H9 (cell line): Measurements from ENCODE around the gene SLC2A4. TPM values are rescaled to one million over a fixed set of nuclear protein-coding genes. Genes with fewer than 3 reads are reported as not detected.

Experiments used
- DNase-seq: peaks from one replicate; pipeline ENCODE4 v3.0.0-alpha.2; 2017
- H2AFZ ChIP-seq: one replicate; pipeline ENCODE4 v1.6.1; 2013; ENCODE audit warnings: mild to moderate bottlenecking, low read length, control low read depth, moderate library complexity
- H2AK5ac ChIP-seq: 2 replicates; pipeline ENCODE4 v1.6.1; 2013; ENCODE audit warnings: low read length, control low read depth, mixed read lengths; ENCODE audit not compliant: insufficient read length
- H2BK120ac ChIP-seq: one replicate; pipeline ENCODE4 v1.6.1; 2013; ENCODE audit warnings: low read depth, mild to moderate bottlenecking, low read length, control low read depth, inconsistent platforms; ENCODE audit not compliant: poor library complexity, severe bottlenecking
- H2BK12ac ChIP-seq: 2 replicates; pipeline ENCODE4 v1.6.1; 2013; ENCODE audit warnings: low read length, control low read depth, mixed read lengths, low read depth; ENCODE audit not compliant: insufficient read length
- H2BK15ac ChIP-seq: 2 replicates; pipeline ENCODE4 v1.6.1; 2013; ENCODE audit warnings: low read depth, low read length, control low read depth
- H2BK20ac ChIP-seq: one replicate; pipeline ENCODE4 v1.6.1; 2013; ENCODE audit warnings: low read depth, mild to moderate bottlenecking, low read length, control low read depth, inconsistent platforms; ENCODE audit not compliant: poor library complexity, severe bottlenecking
- H2BK5ac ChIP-seq: 2 replicates; pipeline ENCODE4 v1.6.1; 2013; ENCODE audit warnings: low read length, control low read depth, mixed read lengths; ENCODE audit not compliant: insufficient read length
- H3K14ac ChIP-seq: 2 replicates; pipeline ENCODE4 v1.6.1; 2013; ENCODE audit warnings: low read length, control low read depth; ENCODE audit not compliant: insufficient read depth
- H3K18ac ChIP-seq: 2 replicates; pipeline ENCODE4 v1.6.1; 2013; ENCODE audit warnings: low read depth, mild to moderate bottlenecking, mixed read lengths, low read length, control low read depth; ENCODE audit not compliant: insufficient read length
- H3K23ac ChIP-seq: 2 replicates; pipeline ENCODE4 v1.6.1; 2013; ENCODE audit warnings: low read length, control low read depth, mixed read lengths, low read depth; ENCODE audit not compliant: insufficient read length
- H3K23me2 ChIP-seq: 2 replicates; pipeline ENCODE4 v1.6.1; 2013; ENCODE audit warnings: low read depth, mild to moderate bottlenecking, mixed read lengths, low read length, control low read depth; ENCODE audit not compliant: insufficient read length, poor library complexity, severe bottlenecking
- H3K27ac ChIP-seq: 2 replicates; pipeline ENCODE4 v1.5.1; 2013; ENCODE audit warnings: low read length, control low read depth, mixed read lengths, low read depth; ENCODE audit not compliant: insufficient read length
- H3K27me3 ChIP-seq: 2 replicates; pipeline ENCODE4 v1.6.1; 2013; ENCODE audit warnings: low read length, control low read depth, inconsistent platforms; ENCODE audit not compliant: insufficient read depth
- H3K4ac ChIP-seq: 2 replicates; pipeline ENCODE4 v1.6.1; 2013; ENCODE audit warnings: low read depth, mild to moderate bottlenecking, control low read depth, inconsistent platforms, low read length, moderate library complexity
- H3K4me1 ChIP-seq: 2 replicates; pipeline ENCODE4 v1.6.1; 2013; ENCODE audit warnings: low read length, control low read depth, inconsistent platforms; ENCODE audit not compliant: insufficient read depth
- H3K4me2 ChIP-seq: 2 replicates; pipeline ENCODE4 v1.6.1; 2013; ENCODE audit warnings: low read length, control low read depth, mixed read lengths; ENCODE audit not compliant: insufficient read length, insufficient read depth
- H3K56ac ChIP-seq: 2 replicates; pipeline ENCODE4 v1.6.1; 2013; ENCODE audit warnings: low read depth, mild to moderate bottlenecking, mixed read lengths, low read length, control low read depth; ENCODE audit not compliant: insufficient read length
- H3K79me1 ChIP-seq: 2 replicates; pipeline ENCODE4 v1.6.1; 2013; ENCODE audit warnings: low read depth, mild to moderate bottlenecking, moderate library complexity, low read length, control low read depth, inconsistent platforms; ENCODE audit not compliant: insufficient read depth, poor library complexity, severe bottlenecking
- H3K79me2 ChIP-seq: 2 replicates; pipeline ENCODE4 v1.6.1; 2013; ENCODE audit warnings: low read length, control low read depth, inconsistent platforms; ENCODE audit not compliant: insufficient read depth
- H3K9ac ChIP-seq: 2 replicates; pipeline ENCODE4 v1.6.1; 2013; ENCODE audit warnings: low read length, control low read depth, mixed read lengths; ENCODE audit not compliant: insufficient read length; ENCODE audit errors: extremely low read depth
- H3K9me3 ChIP-seq: one replicate; pipeline ENCODE4 v1.6.1; 2013; ENCODE audit warnings: low read depth, low read length, inconsistent platforms; ENCODE audit not compliant: control insufficient read depth
- H3T11ph ChIP-seq: one replicate; pipeline ENCODE4 v1.6.1; 2013; ENCODE audit warnings: mild to moderate bottlenecking, low read length, control low read depth, inconsistent platforms
- H4K20me1 ChIP-seq: one replicate; pipeline ENCODE4 v1.6.1; 2013; ENCODE audit not compliant: control insufficient read depth, insufficient read length, insufficient read depth
- H4K5ac ChIP-seq: 2 replicates; pipeline ENCODE4 v1.6.1; 2013; ENCODE audit warnings: low read depth, mild to moderate bottlenecking, mixed read lengths, low read length, control low read depth; ENCODE audit not compliant: insufficient read length
- H4K8ac ChIP-seq: replicated peaks from 2 replicates; pipeline ENCODE4 v1.6.1; 2013; ENCODE audit warnings: low read length, control low read depth, mixed read lengths, low read depth; ENCODE audit not compliant: insufficient read length
- H4K91ac ChIP-seq: 2 replicates; pipeline ENCODE4 v1.6.1; 2013; ENCODE audit warnings: low read depth, mild to moderate bottlenecking, moderate library complexity, mixed read lengths, low read length, control low read depth; ENCODE audit not compliant: insufficient read length
- H3K27ac Mint-ChIP-seq, 3 experiments: 2 replicates in 2 of 3; 3 replicates in 1 of 3; pipeline ENCODE4 v1.8.0; 2020 to 2021; ENCODE audit warnings: mixed read lengths in 3 of 3, mild to moderate bottlenecking in 1 of 3, moderate library complexity in 1 of 3
- H3K27me3 Mint-ChIP-seq: 2 replicates; pipeline ENCODE4 v1.8.0; 2021; ENCODE audit warnings: low read depth, mild to moderate bottlenecking, moderate library complexity, mixed read lengths
- H3K36me3 Mint-ChIP-seq, 3 experiments: 2 replicates in 2 of 3; 3 replicates in 1 of 3; pipeline ENCODE4 v1.8.0; 2020 to 2021; ENCODE audit warnings: low read depth in 3 of 3, mixed read lengths in 3 of 3; ENCODE audit not compliant: insufficient read depth in 1 of 3
- H3K4me1 Mint-ChIP-seq, 2 experiments: 2 replicates each; pipeline ENCODE4 v1.8.0; 2020; ENCODE audit warnings: mixed read lengths in 2 of 2
- H3K4me3 Mint-ChIP-seq, 2 experiments: 2 replicates in 1 of 2; 3 replicates in 1 of 2; pipeline ENCODE4 v1.8.0; 2020 to 2021; ENCODE audit warnings: mild to moderate bottlenecking in 2 of 2, mixed read lengths in 2 of 2, moderate library complexity in 1 of 2
- H3K9me3 Mint-ChIP-seq, 2 experiments: 2 replicates in 1 of 2; 3 replicates in 1 of 2; pipeline ENCODE4 v1.8.0; 2020; ENCODE audit warnings: mild to moderate bottlenecking in 2 of 2, mixed read lengths in 2 of 2, moderate library complexity in 1 of 2
- CTCF ChIP-seq: fragments of 200-600 bp; sonication (generic); conservative IDR thresholded peaks from 3 replicates; pipeline ENCODE4 v1.8.0; 2021; ENCODE audit warnings: antibody characterized with exemption, mild to moderate bottlenecking
- WGBS: extraction: QIAGEN DNeasy Blood & Tissue Kit; methylation state at CpG from one replicate; pipeline ENCODE4 v1.1.7; 2013; ENCODE audit warnings: missing lambda C conversion rate, low lambda C conversion rate, mixed read lengths; ENCODE audit not compliant: insufficient read length; ENCODE audit errors: extremely low coverage; 5-methylcytosine and 5-hydroxymethylcytosine counted together
- total RNA-seq: library from RNA; stranded (reverse); gene quantifications from 2 replicates; pipeline ENCODE4 v1.2.1, GENCODE V29; 2021

The SLC2A4 gene
- total RNA-seq, 1 experiment from 2014 or later, result 4.4 TPM

GRCh38 chr17:7293816-7294613, 12.5 kb downstream of the SLC2A4 start:
- Histone ChIP-seq H2BK120ac (no peak overlapping the region), H2BK20ac (no peak overlapping the region), H2BK15ac (no peak overlapping the region), H4K20me1 (no peaks in the 10 kb centered on the region), H3K4me2 (peak overlapping the region; percentile 49), H3K9me3 (no peaks in the 10 kb centered on the region), H3K79me1 (no peaks in the 10 kb centered on the region), H3K79me2 (no peaks in the 10 kb centered on the region), H3K27me3 (peaks cover 2% of the 10 kb centered on the region), H2AFZ (no peak overlapping the region), H3K56ac (no peak overlapping the region), H3K27ac (no peak overlapping the region), H3K4me1 (peaks cover 4% of the 10 kb centered on the region; the same call in 1 of the 2 replicates), H3K23me2 (peaks cover 4% of the 10 kb centered on the region), H4K91ac (no peak overlapping the region), H3K23ac (no peak overlapping the region), H2BK5ac (no peak overlapping the region), H3K4ac (no peak overlapping the region), H3K18ac (no peak overlapping the region), H4K5ac (no peak overlapping the region), H3T11ph (no peak overlapping the region), H3K9ac (no peak overlapping the region), H2AK5ac (no peak overlapping the region), H3K14ac (no peak overlapping the region), H2BK12ac (no peak overlapping the region), H4K8ac (no peak overlapping the region)
- H3K9me3 Mint-ChIP-seq, result peaks cover 3% of the 10 kb centered on the region in 2 experiments; a peak in 3 of 5 replicates
- peak overlapping the region; percentile 61 to 81 for H3K4me3 Mint-ChIP-seq
- peaks cover 68% of the 10 kb centered on the region for H3K27me3 Mint-ChIP-seq
- TF ChIP-seq CTCF, result no peak
- peaks cover 0 to 3% (median 0%) of the 10 kb centered on the region in 3 experiments; a peak in 2 of 7 replicates for H3K36me3 Mint-ChIP-seq
- DNase-seq, result peak; percentile 92
- peaks cover 13 to 28% of the 10 kb centered on the region in 2 experiments for H3K4me1 Mint-ChIP-seq
- no peak overlapping the region for H3K27ac Mint-ChIP-seq
- WGBS, result no CpG with 5 or more reads among the region's 75 CpGs
